Measurements from ENCODE around the gene SH2D5.
"Not testable (repeated sequence)": the region's sequence is repeated elsewhere in the genome, so short reads cannot be mapped to it uniquely, and the experiment has no call there.

The SH2D5 gene

GRCh38 chr1:20727746-20728316, 4.7 kb downstream of the SH2D5 start:
- peak; percentile 29 for DNase-seq

GRCh38 chr1:20726932-20727745, 5.4 kb downstream of the SH2D5 start:
- no peak for DNase-seq

GRCh38 chr1:20726118-20726911, 6.2 kb downstream of the SH2D5 start:
- DNase-seq: no peak

- no peak for DNase-seq
Measured at GRCh38 chr1:20725189-20726117, 7.0 kb downstream of the SH2D5 start.

DNA sequence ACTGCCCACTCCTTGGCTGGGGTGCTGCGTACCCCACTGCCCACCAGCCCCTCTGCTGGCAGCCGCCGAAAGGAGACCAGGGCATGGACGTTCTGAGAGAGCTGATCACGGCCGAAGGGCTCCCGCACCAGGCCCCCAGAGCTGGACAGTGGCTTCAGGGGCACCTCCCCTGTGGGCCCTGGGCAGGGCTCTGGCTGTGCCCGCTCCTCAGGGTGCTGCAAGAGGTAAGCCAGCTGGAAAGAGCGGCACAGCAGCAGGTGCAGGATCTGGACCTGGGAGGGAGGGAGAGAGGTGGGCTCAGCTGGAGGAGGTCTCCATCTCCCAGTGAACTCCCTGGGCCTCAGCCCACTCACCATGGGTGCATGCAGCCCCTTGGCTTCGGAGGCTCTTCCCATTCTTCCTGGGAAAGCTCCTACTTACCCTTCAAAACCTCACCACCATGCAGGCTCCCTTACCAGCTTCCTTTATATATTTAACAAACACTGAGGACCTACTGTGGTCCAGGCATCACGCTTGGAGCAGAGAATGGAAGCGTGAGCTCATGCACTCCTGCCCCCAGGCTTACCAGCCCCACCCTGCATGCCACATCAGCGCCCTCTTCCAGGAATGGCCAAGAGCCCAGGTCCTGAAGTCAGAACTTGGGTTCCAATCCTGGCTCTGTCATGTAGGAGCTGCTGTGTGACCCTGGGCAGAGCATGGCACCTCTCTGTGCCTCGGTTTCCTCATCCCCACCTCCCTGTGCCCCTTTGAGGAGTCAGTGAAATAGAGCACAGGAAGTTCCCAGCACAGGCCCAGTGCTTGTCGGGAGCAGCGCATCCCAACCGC, 7.9 kb downstream of the SH2D5 start:
- no peak for DNase-seq

- no peak for DNase-seq
Measured at GRCh38 chr1:20723537-20724363, 8.8 kb downstream of the SH2D5 start.

DNA sequence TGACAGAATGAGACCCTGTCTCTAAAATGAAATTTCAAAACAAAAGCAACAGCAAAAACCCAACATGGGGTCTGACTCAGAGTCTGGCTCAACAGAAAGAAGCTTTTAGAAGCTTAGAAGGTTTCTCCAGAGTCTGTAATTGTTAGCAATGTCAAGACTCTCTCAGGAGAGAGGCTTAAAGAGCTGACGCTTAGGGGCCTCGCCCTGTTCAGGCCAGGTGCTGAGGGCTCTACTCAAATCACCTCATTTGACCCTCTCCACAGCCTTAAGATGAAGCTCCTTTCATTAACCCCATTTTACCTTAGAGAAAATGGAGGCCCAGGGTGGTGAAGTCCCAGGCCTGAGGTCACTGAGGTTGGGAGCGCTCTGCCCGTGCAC, 9.4 kb downstream of the SH2D5 start:
- DNase-seq: no peak

DNA sequence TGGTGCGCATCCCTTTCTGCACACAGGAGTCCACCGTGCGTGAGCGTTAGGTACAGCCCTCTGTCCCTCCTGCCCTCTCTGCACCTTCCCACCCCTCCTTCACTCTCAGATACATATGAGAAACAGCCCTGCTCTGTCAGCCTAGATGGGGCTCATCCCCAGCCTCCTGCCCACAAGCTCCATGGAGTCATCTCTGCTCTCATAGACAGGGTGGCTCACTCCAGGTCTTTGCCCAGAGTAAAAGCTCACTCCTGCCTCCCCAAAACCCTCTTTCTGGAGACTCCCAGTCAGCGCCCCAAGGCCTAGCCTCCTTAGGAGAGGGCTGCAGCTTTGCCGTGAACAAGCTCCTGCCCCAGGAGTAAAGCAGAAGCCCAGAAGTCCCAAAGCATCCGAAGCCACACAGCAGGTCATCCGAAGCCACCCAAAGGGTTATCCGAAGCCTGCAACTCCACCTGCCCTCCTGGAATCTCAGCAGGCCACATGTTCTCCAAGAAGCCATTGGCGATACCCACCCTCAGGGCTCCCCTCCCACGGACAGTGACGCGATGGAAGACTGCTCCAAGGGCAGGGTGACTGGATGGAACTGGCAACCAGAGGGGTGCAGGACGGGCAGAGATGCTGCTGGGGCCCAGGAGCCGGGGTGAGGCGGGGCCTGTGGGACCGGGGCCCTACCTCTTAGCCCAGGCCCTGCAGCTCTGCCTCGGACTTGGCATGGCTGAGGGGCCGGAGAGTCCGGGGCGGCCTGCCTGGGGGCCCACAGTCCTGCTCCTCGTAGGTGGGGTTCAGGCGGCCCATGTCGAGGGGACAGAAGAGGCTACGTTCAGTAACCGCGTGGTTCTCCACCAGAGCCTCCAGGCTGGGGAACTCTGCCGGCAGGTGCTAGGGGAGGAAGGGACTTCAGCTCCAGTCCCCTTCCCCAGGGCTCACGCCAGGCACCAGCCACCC, 11.1 kb downstream of the SH2D5 start:
- DNase-seq: no peak

GRCh38 chr1:20720631-20721091, 11.8 kb downstream of the SH2D5 start:
- no peak for DNase-seq

DNA sequence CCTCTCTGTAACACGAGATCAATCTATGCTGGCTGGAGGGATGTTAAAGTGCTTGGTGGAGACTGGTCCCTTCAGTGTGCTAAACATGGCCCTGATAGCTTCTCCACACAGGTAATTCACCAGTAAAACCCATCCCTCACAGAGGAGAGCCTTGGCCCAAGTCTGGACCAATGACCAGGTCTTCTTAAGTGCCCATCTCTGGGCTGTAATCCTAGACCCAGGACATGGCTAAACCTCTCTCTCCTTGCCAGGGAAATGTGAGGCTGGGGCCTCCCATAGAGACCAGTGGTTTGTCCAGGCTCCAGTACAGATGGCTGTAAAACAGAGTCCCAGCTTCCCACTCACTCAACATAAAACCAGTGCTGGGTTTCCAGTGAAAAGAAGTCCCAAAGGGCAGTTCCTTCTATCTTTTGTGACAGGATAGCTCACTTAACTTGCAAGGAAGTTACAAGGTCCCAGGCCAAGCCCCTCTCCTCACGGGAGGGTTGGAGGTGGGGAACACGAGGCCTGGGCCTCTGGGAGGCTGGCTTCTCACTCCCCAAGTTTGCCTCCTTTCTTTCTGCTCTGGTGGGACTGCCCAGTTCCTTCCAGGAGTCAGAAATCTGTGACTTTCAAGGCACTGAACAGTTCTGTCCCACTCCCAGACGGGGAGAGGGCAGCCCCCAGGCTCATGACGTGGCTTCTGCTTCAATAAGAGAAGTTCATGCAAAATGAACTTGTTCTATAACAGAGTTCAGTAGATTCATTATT, 12.5 kb downstream of the SH2D5 start:
- DNase-seq: no peak

DNA sequence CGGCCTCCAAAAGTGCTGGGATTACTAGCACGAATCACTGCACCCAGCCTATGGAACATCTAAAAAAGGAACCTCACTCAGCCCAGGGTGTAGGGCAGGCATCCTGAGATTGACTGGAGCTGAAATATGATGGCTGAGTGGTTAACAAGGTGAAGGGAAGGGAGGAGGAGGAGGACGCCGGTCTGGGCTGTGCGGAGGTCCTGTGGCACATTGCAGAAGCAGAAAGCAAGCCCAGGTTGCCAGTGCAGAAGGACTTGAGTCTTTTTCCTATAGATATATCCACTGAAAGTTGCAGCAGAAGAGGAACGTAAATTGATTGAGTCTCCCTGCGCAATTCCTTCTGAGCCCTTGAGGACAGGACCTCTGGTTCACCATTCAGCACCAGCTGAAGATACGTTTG, 13.2 kb downstream of the SH2D5 start:
- no peak for DNase-seq

- not testable (repeated sequence) for DNase-seq
Measured at GRCh38 chr1:20718343-20718882, 14.1 kb downstream of the SH2D5 start.

- DNase-seq: peak; percentile 64
Measured at GRCh38 chr1:20717452-20718342, 14.8 kb downstream of the SH2D5 start, which contains the start of gene KIF17. KIF17 (minus strand) TSS chr1:20718007; CDS start chr1:20717706, 301 bp downstream.

GRCh38 chr1:20716232-20716631, 16.3 kb downstream of the SH2D5 start:
- no peak for DNase-seq

GRCh38 chr1:20715406-20715805, 17.1 kb downstream of the SH2D5 start:
- no peak for DNase-seq

DNA sequence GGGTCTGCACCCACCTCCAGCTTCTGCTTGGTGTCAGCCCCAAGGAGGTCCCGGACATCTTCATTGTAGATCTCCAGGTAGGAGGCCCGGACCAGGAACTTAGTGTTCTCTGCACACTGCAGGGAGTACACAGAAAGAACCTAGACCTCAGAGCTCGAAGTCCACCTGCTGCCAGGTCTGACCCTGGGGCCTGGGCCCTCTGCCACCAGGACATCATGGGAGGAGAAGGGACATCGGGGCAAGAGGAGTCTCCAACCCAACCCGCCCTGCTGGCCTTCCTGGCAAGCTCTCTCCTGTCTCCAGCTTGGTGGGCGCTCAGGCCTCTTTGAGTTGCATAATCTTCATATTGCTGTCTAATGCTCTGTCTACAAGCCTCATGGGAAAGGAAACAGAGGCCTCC, 19.1 kb downstream of the SH2D5 start:
- DNase-seq: no peak

GRCh38 chr1:20712215-20712577, 20.3 kb downstream of the SH2D5 start:
- DNase-seq: no peak
